Activated CD4-positive, alpha-beta T cell treated with anti-CD3 and anti-CD28 coated beads, Interleukin-2, amount 10 ng/mL, durations not matched to agents 7 days and 5 days (primary cell): ENCODE results near the gene KRTAP10-6. TPM values are rescaled to one million over a fixed set of nuclear protein-coding genes. Genes with fewer than 3 reads are reported as not detected.
"Not testable (repeated sequence)": the region's sequence is repeated elsewhere in the genome, so short reads cannot be mapped to it uniquely, and the experiment has no call there.

Experiments used
- CTCF ChIA-PET: fragments of 350-600 bp; sonication (Branson Sonifier 250); formaldehyde crosslinking; loops from one replicate; lab custom pipeline; 2021; ENCODE audit warnings: antibody characterized with exemption; lab: Charles Lee
- POLR2A ChIA-PET: fragments of 350-600 bp; sonication (Branson Sonifier 250); formaldehyde crosslinking; loops from one replicate; lab custom pipeline; 2021; ENCODE audit warnings: antibody characterized with exemption; lab: Charles Lee
- DNase-seq: peaks from one replicate; pipeline ENCODE4 v3.0.0-alpha.2; 2020
- H3K27ac Mint-ChIP-seq: one replicate; pipeline ENCODE4 v1.8.0; 2021; ENCODE audit warnings: mild to moderate bottlenecking, moderate library complexity, mixed read lengths
- H3K27me3 Mint-ChIP-seq: one replicate; pipeline ENCODE4 v1.8.0; 2021; ENCODE audit warnings: mixed read lengths
- H3K36me3 Mint-ChIP-seq: one replicate; pipeline ENCODE4 v1.8.0; 2021; ENCODE audit warnings: low read depth, mixed read lengths
- H3K4me1 Mint-ChIP-seq: one replicate; pipeline ENCODE4 v1.8.0; 2021; ENCODE audit warnings: mixed read lengths
- H3K4me3 Mint-ChIP-seq: one replicate; pipeline ENCODE4 v1.8.0; 2021; ENCODE audit warnings: mild to moderate bottlenecking, moderate library complexity, mixed read lengths
- H3K9me3 Mint-ChIP-seq: one replicate; pipeline ENCODE4 v1.8.0; 2021; ENCODE audit warnings: mixed read lengths
- total RNA-seq, 2 experiments: library from RNA; stranded (reverse); gene quantifications; one replicate each; pipeline ENCODE4 v1.2.3, GENCODE V29; 2021

The KRTAP10-6 gene
- total RNA-seq, 2 experiments from 2014 or later, result not detected

GRCh38 chr21:44601596-44602462, 9.5 kb upstream of the KRTAP10-6 start:
- H3K4me3 Mint-ChIP-seq, result no peak overlapping the region
- no peaks in the 10 kb centered on the region for H3K4me1 Mint-ChIP-seq
- ChIA-PET POLR2A (no interaction called here), CTCF (interaction anchor here (0.5 to 0.6 kb wide), 2 partner anchors 13 to 57 kb away, joined by 3 to 5 read pairs; no protein-coding TSS in a partner anchor)
- no peak for DNase-seq
- H3K27me3 Mint-ChIP-seq, result peaks cover 17% of the 10 kb centered on the region
- H3K36me3 Mint-ChIP-seq, result no peaks in the 10 kb centered on the region
- H3K9me3 Mint-ChIP-seq, result peaks cover 11% of the 10 kb centered on the region
- H3K27ac Mint-ChIP-seq, result no peak overlapping the region

GRCh38 chr21:44601091-44601490, 8.8 kb upstream of the KRTAP10-6 start:
- H3K4me1 Mint-ChIP-seq, H3K36me3 Mint-ChIP-seq, DNase-seq, POLR2A ChIA-PET, H3K27ac Mint-ChIP-seq, H3K4me3 Mint-ChIP-seq: not testable (repeated sequence)
- Mint-ChIP-seq H3K27me3 (peaks cover 16% of the 10 kb centered on the region), H3K9me3 (peaks cover 11% of the 10 kb centered on the region)
- CTCF ChIA-PET, result interaction anchor here (0.5 to 0.6 kb wide), 2 partner anchors 14 to 57 kb away, joined by 3 to 5 read pairs; no protein-coding TSS in a partner anchor

DNA sequence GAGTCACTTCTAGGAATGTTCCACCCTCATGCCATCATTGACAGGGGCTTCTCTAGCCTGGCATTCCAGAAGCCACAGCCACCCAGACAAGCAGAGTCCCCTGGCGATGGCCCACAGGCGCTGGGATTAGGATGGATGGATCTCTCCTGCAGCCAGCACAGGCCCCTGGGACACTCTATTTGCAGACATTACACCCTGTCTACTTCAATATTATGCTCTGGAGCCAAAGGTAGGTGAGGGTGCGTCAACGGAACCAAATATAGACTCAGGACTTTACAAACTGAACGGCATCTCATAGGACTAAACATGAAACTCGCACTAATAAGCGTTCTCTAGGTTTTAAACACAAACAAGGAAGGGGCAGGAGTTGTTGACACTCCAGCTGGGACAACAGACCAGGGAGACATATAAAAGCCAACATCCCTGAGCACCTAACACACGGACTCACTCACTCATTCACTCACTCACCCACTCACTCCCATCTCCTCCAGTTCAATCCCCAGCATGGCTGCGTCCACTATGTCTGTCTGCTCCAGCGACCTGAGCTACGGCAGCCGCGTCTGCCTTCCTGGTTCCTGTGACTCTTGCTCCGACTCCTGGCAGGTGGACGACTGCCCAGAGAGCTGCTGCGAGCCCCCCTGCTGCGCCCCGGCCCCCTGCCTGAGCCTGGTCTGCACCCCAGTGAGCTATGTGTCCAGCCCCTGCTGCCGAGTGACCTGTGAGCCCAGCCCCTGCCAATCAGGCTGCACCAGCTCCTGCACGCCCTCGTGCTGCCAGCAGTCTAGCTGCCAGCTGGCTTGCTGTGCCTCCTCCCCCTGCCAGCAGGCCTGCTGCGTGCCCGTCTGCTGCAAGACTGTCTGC, 8.0 kb upstream of the KRTAP10-6 start, which contains the start of gene KRTAP10-7:
Gene KRTAP10-7 (plus strand): TSS at position 480 of the 861 bp plus-strand sequence. CDS start 25 bp downstream, at position 505.
- H3K36me3 Mint-ChIP-seq, POLR2A ChIA-PET, DNase-seq: not testable (repeated sequence)

DNA sequence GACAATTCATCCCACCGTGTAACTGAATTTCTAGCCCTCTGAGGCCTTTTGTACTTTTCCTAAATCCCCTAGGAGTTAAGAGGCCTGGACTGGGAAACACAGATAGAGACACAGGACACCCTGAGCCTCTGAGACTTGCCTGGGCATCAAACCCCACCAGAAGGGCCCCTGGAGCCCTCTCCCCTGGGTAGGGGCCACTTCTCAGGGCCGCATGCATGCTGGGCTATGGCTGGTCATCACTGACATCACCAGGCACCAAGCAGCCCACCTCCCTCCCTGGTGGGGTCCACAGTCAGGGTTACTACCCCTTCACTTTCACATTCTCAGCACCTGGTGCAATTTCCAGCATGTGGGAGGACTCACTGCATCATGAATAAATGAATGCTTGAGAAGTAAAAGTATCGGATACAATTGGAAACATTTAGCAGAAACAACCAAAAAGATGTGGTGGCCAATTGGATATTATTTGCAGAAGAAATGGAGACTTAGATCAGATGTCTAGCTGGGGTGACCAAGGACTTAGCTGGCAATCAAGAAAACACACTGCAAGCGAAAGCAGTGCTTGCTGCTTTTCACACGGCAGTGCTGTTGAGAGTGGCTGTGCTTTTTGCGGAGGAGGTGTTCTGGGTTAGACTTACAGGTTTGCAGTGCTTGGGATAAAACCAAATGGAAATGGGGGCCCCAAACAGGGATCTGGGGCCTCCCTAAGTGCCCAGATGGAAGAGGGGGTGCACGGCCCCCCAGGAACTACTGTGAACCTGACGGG, 7.1 kb upstream of the KRTAP10-6 start:
- CTCF ChIA-PET, result no interaction called here
- Mint-ChIP-seq H3K27ac (no peak overlapping the region), H3K36me3 (no peaks in the 10 kb centered on the region), H3K4me1 (no peaks in the 10 kb centered on the region), H3K9me3 (peaks cover 5% of the 10 kb centered on the region), H3K27me3 (peaks cover 11% of the 10 kb centered on the region), H3K4me3 (no peak overlapping the region)
- POLR2A ChIA-PET, result no interaction called here
- no peak for DNase-seq

More for the DNA sequence above, 8.0 kb upstream of the KRTAP10-6 start, which contains the start of gene KRTAP10-7:
- H3K27ac Mint-ChIP-seq, CTCF ChIA-PET, H3K4me1 Mint-ChIP-seq, H3K4me3 Mint-ChIP-seq: not testable (repeated sequence)
- Mint-ChIP-seq H3K9me3 (peaks cover 11% of the 10 kb centered on the region), H3K27me3 (peaks cover 14% of the 10 kb centered on the region)

- peaks cover 11% of the 10 kb centered on the region for H3K27me3 Mint-ChIP-seq
- CTCF ChIA-PET, result interaction anchor here (1.2 kb wide), 1 partner anchor 28 kb away, joined by 3 read pairs; no protein-coding TSS in a partner anchor
- H3K4me3 Mint-ChIP-seq, result no peak overlapping the region
- POLR2A ChIA-PET, result no interaction called here
- H3K27ac Mint-ChIP-seq, result no peak overlapping the region
- H3K9me3 Mint-ChIP-seq, result peaks cover 4% of the 10 kb centered on the region
- peaks cover 1% of the 10 kb centered on the region for H3K4me1 Mint-ChIP-seq
- DNase-seq, result no peak
- H3K36me3 Mint-ChIP-seq, result no peaks in the 10 kb centered on the region
These were observed 5.8 kb upstream of the KRTAP10-6 start for GRCh38 chr21:44598061-44598460.

DNA sequence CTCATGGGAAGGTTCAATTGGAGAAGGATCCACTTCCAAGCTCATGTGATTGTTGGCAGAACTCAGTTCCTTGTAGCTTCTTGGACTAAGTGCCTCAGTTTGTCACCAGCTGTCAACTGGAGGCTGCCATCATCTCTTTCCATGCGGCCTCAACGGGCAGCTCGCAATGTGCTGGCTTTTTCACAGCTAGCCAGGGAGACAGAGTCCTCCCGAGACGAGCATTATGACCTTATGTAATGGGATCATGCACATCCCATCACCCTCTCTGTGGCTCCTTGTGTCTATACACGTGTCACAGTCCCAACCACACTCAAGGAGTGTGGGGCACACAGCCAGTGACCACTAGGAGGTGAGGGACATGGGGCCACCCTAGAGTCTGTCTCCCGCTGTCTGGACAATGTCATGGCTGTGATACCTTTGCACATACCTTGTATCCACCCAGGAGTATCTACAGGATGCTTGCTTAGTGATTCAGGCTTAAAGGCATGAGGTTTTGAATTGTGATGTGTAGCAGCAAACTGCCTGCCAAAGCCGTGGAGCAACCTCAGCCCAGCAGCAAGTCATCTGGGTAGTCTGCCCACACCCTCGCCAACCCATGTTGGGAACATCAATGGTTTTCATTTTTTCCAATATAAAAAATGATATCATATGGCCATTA, 3.9 kb upstream of the KRTAP10-6 start:
- Mint-ChIP-seq H3K9me3 (peaks cover 4% of the 10 kb centered on the region), H3K4me3 (no peak overlapping the region), H3K27me3 (peaks cover 11% of the 10 kb centered on the region), H3K4me1 (peaks cover 1% of the 10 kb centered on the region), H3K36me3 (no peaks in the 10 kb centered on the region), H3K27ac (no peak overlapping the region)
- DNase-seq, result no peak
- ChIA-PET CTCF (interaction anchor here (0.9 to 2.1 kb wide), 2 partner anchors 13 to 22 kb away, joined by 4 to 6 read pairs; no protein-coding TSS in a partner anchor), POLR2A (no interaction called here)

DNA sequence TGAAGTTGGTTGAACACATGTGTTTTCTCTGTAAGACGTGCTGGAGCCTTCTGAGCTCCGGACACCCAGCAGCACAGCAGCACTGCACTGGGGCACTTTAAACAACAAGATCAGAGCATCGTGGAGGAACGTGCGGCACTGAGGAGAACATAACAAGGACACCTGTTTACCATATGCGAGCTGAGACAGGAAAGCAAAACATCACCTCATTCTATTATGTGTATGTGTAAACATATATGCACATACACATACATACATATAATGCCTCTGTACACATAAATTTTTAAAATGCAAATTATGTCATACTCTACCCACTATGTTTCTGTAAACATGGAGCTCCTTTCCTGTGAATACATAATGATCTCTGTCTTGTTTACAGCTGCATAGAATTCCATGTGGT, 3.2 kb upstream of the KRTAP10-6 start:
- H3K4me3 Mint-ChIP-seq, result no peak overlapping the region
- no peak overlapping the region for H3K27ac Mint-ChIP-seq
- H3K9me3 Mint-ChIP-seq, result peaks cover 4% of the 10 kb centered on the region
- no peak for DNase-seq
- peaks cover 11% of the 10 kb centered on the region for H3K27me3 Mint-ChIP-seq
- ChIA-PET CTCF (interaction anchor here (0.9 to 2.1 kb wide), 2 partner anchors 12 to 21 kb away, joined by 4 to 6 read pairs; no protein-coding TSS in a partner anchor), POLR2A (no interaction called here)
- H3K4me1 Mint-ChIP-seq, result peaks cover 1% of the 10 kb centered on the region
- H3K36me3 Mint-ChIP-seq, result no peaks in the 10 kb centered on the region

DNA sequence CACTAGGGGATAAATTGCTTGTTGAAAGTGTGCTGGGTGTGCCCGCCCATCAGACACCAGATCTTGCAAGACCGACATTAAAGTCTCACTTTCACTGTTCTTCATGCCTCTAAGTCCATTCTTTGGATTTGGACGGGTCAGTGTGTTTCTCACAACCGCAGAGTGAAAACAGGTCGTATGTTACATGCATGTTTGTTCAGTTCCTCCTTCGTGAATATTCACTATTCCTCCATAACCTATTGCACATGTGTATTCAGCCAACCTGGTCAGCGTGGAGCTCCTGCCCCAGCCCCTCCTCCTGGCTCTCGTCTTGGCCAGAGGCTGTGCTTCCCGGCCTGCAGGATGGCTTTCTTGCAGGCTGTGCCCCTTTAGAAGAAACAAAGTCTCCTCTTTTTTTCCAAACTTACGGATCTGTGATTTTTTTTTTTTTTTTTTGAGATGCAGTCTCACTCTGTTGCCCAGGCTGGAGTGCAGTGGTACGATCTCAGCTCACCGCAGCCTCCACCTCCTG, 2.2 kb upstream of the KRTAP10-6 start:
- Mint-ChIP-seq H3K4me3 (no peak overlapping the region), H3K27me3 (peaks cover 11% of the 10 kb centered on the region), H3K4me1 (peaks cover 1% of the 10 kb centered on the region), H3K36me3 (no peaks in the 10 kb centered on the region), H3K27ac (no peak overlapping the region), H3K9me3 (peaks cover 4% of the 10 kb centered on the region)
- DNase-seq, result no peak
- POLR2A ChIA-PET, result no interaction called here
- CTCF ChIA-PET, result interaction anchor here (0.7 to 2.1 kb wide), 2 partner anchors 11 to 25 kb away, joined by 3 to 6 read pairs; no protein-coding TSS in a partner anchor

DNA sequence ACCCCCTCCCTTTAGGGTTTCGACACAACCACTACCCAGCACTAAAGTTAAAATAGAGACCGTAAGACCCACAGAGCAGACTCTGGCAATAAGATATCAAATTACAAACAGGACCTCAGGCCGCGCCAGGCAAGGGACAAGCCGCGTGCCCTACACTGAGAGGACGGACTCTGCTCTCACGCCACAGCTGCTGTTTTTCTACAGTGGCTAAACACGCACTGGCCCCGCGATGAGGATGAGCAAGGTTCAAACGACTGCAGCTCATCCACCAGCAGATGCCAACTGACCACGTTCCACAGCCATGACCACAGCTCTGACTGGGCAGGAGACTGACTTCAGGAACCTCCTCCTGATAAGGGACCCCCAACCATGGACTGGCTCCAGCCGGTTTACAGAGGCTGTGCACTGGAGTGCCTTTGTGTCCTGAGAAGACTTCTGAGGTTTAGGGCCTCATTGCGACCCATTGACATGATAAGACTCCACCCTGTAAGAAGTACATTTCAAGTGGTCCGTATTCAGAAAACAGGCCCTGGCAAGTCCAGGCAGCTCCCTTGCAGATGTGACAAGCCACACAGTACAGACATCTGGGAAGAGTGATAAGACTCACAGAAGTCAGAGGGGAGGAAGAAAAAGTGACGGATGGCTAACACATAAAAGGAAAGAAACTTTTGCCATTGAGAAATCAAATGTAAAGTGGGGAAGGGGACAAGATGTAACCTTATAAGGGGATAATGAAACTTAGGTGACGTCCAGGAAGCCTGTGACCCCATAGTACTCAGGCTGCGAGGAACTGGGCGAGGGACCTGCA, 1.5 kb upstream of the KRTAP10-6 start:
- peaks cover 1% of the 10 kb centered on the region for H3K4me1 Mint-ChIP-seq
- no peak overlapping the region for H3K4me3 Mint-ChIP-seq
- no peak overlapping the region for H3K27ac Mint-ChIP-seq
- peaks cover 4% of the 10 kb centered on the region for H3K9me3 Mint-ChIP-seq
- no peak for DNase-seq
- POLR2A ChIA-PET, result no interaction called here
- CTCF ChIA-PET, result no interaction called here
- no peaks in the 10 kb centered on the region for H3K36me3 Mint-ChIP-seq
- H3K27me3 Mint-ChIP-seq, result peaks cover 11% of the 10 kb centered on the region

DNA sequence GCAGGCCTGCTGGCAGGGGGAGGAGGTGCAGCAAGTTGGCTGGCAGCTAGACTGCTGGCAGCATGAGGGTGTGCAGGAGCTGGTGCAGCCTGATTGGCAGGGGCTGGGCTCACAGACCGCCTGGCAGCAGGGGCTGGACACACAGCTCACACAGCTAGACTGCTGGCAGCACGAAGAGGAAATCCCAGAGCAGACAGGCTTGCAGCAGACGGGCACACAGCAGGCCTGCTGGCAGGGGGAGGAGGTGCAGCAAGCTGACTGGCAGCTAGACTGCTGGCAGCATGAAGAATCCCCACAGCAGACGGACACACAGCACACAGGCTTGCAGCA, 539 bp downstream of the KRTAP10-6 start:
- peaks cover 17% of the 10 kb centered on the region for H3K27me3 Mint-ChIP-seq
- DNase-seq, POLR2A ChIA-PET, CTCF ChIA-PET, H3K4me3 Mint-ChIP-seq, H3K36me3 Mint-ChIP-seq, H3K4me1 Mint-ChIP-seq, H3K27ac Mint-ChIP-seq, H3K9me3 Mint-ChIP-seq: not testable (repeated sequence)
